Endothelial cell of umbilical vein (primary cell): Measurements from ENCODE around the gene PYCR2. TPM values are rescaled to one million over a fixed set of nuclear protein-coding genes. Genes with fewer than 3 reads are reported as not detected.
A peak's percentile ranks its signal among the peaks of the same experiment; 100 is the strongest.

Experiments used
- BruUV-seq: library from RNA; stranded (reverse); fragments of 400-500 nt; replicated peaks from 2 replicates; lab custom pipeline; 2021; lab: Mats Ljungman, UMichigan
- CTCF ChIA-PET: fragments of 300-600, 350-600 bp; sonication (Branson Sonifier 250); formaldehyde crosslinking; loops from one replicate; lab custom pipeline; 2021; ENCODE audit warnings: antibody characterized with exemption, inconsistent platforms; lab: Charles Lee
- POLR2A ChIA-PET: fragments of 300-600, 350-600 bp; sonication (Branson Sonifier 250); formaldehyde crosslinking; loops from one replicate; lab custom pipeline; 2021; ENCODE audit warnings: antibody characterized with exemption, inconsistent platforms; lab: Charles Lee
- DNase-seq: peaks from one replicate; pipeline ENCODE4 v3.0.0-alpha.2; 2011; ENCODE audit warnings: low read depth, low spot score
- FAIRE-seq: peaks from 2 replicates; lab custom pipeline; 2011; peaks lifted over from hg19 to GRCh38; lab: Jason Lieb, UNC
- H2AFZ ChIP-seq: 2 replicates; pipeline ENCODE4 v1.6.0; 2012; ENCODE audit warnings: low read depth, low read length, control low read depth, inconsistent platforms
- H3K27ac ChIP-seq: 2 replicates; pipeline ENCODE4 v1.5.1; 2011; ENCODE audit warnings: low read depth, mild to moderate bottlenecking, control low read depth, low read length, moderate library complexity; ENCODE audit not compliant: insufficient read depth
- H3K27me3 ChIP-seq, 2 experiments: 2 replicates each; pipeline versions ENCODE4 v1.6.0 to v1.6.1; 2011; ENCODE audit warnings: low read length in 2 of 2, mixed read lengths in 1 of 2; ENCODE audit not compliant: control insufficient read depth in 2 of 2, insufficient read depth in 2 of 2
- H3K36me3 ChIP-seq, 2 experiments: 2 replicates in 1 of 2; 3 replicates in 1 of 2; pipeline ENCODE4 v1.5.1; 2011; ENCODE audit warnings: low read length in 2 of 2, mild to moderate bottlenecking in 1 of 2, moderate library complexity in 1 of 2; ENCODE audit not compliant: control insufficient read depth in 2 of 2, insufficient read depth in 2 of 2; ENCODE audit errors: extremely low read depth in 1 of 2
- H3K4me1 ChIP-seq: 3 replicates; pipeline ENCODE4 v1.5.1; 2011; ENCODE audit warnings: mild to moderate bottlenecking, low read length; ENCODE audit not compliant: control insufficient read depth, insufficient read depth; ENCODE audit errors: extremely low read depth
- H3K4me2 ChIP-seq: 2 replicates; pipeline ENCODE4 v1.6.1; 2011; ENCODE audit warnings: low read length, control low read depth, mixed read lengths; ENCODE audit not compliant: insufficient read depth
- H3K4me3 ChIP-seq, 3 experiments: fragments of 200-600 bp in 1 of 3; sonication (generic), shearing (Covaris generic) in 1 of 3; replicated peaks in 1 of 3; 2 replicates each; pipeline ENCODE4 v1.5.1; 2011 to 2016; ENCODE audit warnings: control low read depth in 3 of 3, low read length in 3 of 3, mild to moderate bottlenecking in 2 of 3, inconsistent platforms in 1 of 3, low read depth in 1 of 3, moderate library complexity in 1 of 3; ENCODE audit not compliant: insufficient read depth in 1 of 3
- H3K79me2 ChIP-seq: 2 replicates; pipeline ENCODE4 v1.6.0; 2012; ENCODE audit warnings: low read length, inconsistent platforms; ENCODE audit not compliant: control insufficient read depth, insufficient read depth
- H3K9ac ChIP-seq: replicated peaks from 2 replicates; pipeline ENCODE3; 2011; ENCODE audit warnings: low read length, control low read depth; ENCODE audit not compliant: insufficient read depth; ENCODE audit errors: extremely low read depth
- H3K9me1 ChIP-seq: replicated peaks from 3 replicates; pipeline ENCODE4 v1.6.0; 2011; ENCODE audit warnings: mild to moderate bottlenecking, low read length; ENCODE audit not compliant: control insufficient read depth, insufficient read depth; ENCODE audit errors: extremely low read depth
- H3K9me3 ChIP-seq: replicated peaks from 2 replicates; pipeline ENCODE4 v1.5.1; 2012; ENCODE audit warnings: low read length, inconsistent platforms; ENCODE audit not compliant: control insufficient read depth, insufficient read depth
- H4K20me1 ChIP-seq: replicated peaks from 2 replicates; pipeline ENCODE3; 2011; ENCODE audit warnings: mild to moderate bottlenecking, low read length; ENCODE audit not compliant: control insufficient read depth, insufficient read depth; ENCODE audit errors: extremely low read depth
- JUN ChIP-seq: IDR thresholded peaks from 2 replicates; pipeline ENCODE4 v1.6.1; 2011; ENCODE audit warnings: borderline replicate concordance, low read depth; ENCODE audit not compliant: insufficient read length, insufficient read depth
- POLR2AphosphoS5 ChIP-seq: IDR thresholded peaks from 2 replicates; pipeline ENCODE4 v1.6.1; 2012; ENCODE audit warnings: low read depth, mild to moderate bottlenecking, control low read depth, low read length, moderate library complexity; ENCODE audit not compliant: insufficient read depth
- dilution Hi-C: fragments of 300-500 bp; cut with MboI; formaldehyde crosslinking; loops from one replicate; pipeline ENCODE4 v1.15.0; 2019; ENCODE audit warnings: low sequenced_read_pairs; ENCODE audit not compliant: extremely low pct_ligation_motif_present
- intact Hi-C: fragments of 100-400 bp; cut with micrococcal nuclease; formaldehyde crosslinking; loops from one replicate; pipeline ENCODE4 v1.10.0; 2022
- polyA plus RNA-seq, 4 experiments: library from polyadenylated mRNA; depleted of rRNA in 3 of 4; stranded (reverse) in 3 of 4; unstranded in 1 of 4; fragments of >200 nt; gene quantifications; 2 replicates each; pipeline versions ENCODE4 v1.2.1 to v1.2.3, GENCODE V29; 2011 to 2012; ENCODE audit warnings: missing spikeins in 1 of 4
- total RNA-seq: library from RNA; stranded (reverse); gene quantifications from 2 replicates; pipeline ENCODE4 v1.2.3, GENCODE V29; 2021
- TF ChIP-seq, protein P1 (sequence below), 2 donors: IDR thresholded peaks; 1 replicate in 1 of 2; 2 replicates in 1 of 2; pipeline ENCODE4 v1.5.1; 2011; ENCODE audit warnings: low read length in 2 of 2, mild to moderate bottlenecking in 2 of 2, moderate library complexity in 2 of 2, control low read depth in 1 of 2, inconsistent platforms in 1 of 2, low read depth in 1 of 2; ENCODE audit not compliant: insufficient read depth in 1 of 2; ENCODE audit errors: extremely low read depth in 1 of 2

PYCR2 gene
- total and polyA plus RNA-seq, 2 donors (not counting 3 experiments of a cell fraction or from before 2014, with no cell fraction given) = 64.6 to 65.1 TPM

DNA sequence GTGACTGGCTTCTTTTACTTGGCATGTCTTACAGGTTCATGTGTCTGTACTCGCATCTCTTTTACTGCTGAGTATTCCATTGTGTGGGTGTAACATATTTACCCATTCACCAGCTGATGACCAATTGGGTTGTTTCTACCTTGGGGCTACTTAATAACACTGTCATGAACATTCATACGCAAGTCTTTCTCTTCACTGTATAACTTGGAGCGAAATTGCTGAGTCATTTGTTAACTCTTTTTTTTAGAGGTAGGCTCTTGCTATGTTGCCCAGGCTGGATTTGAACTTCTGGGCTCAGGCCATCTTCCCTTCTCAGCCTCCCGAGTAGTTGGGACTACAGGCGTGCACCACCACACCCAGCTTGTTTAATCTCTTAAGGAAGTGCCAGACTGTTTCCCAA, 6.5 kb downstream of the PYCR2 start:
- peaks cover 2 to 18% of the 10 kb centered on the region in 2 experiments for H3K36me3 ChIP-seq
- no TSS peak for BruUV-seq
- H3K27me3 ChIP-seq = no peaks in the 10 kb centered on the region
- dilution Hi-C loops = no loop called here
- intact Hi-C loops = no loop called here
- peaks cover 11% of the 10 kb centered on the region for H3K4me1 ChIP-seq
- DNase-seq (no peak), FAIRE-seq (peak; percentile 57)
- ChIA-PET POLR2A (no interaction called here), CTCF (interaction anchor here (1.2 kb wide), 1 partner anchor 35 kb away, joined by 4 read pairs; the partner anchor contains the start of gene TMEM63A)
- no peak overlapping the region for H3K4me2 ChIP-seq
- peaks cover 10% of the 10 kb centered on the region for H3K79me2 ChIP-seq
- H3K9me3 ChIP-seq = no peaks in the 10 kb centered on the region
- TF ChIP-seq, protein P1, sequence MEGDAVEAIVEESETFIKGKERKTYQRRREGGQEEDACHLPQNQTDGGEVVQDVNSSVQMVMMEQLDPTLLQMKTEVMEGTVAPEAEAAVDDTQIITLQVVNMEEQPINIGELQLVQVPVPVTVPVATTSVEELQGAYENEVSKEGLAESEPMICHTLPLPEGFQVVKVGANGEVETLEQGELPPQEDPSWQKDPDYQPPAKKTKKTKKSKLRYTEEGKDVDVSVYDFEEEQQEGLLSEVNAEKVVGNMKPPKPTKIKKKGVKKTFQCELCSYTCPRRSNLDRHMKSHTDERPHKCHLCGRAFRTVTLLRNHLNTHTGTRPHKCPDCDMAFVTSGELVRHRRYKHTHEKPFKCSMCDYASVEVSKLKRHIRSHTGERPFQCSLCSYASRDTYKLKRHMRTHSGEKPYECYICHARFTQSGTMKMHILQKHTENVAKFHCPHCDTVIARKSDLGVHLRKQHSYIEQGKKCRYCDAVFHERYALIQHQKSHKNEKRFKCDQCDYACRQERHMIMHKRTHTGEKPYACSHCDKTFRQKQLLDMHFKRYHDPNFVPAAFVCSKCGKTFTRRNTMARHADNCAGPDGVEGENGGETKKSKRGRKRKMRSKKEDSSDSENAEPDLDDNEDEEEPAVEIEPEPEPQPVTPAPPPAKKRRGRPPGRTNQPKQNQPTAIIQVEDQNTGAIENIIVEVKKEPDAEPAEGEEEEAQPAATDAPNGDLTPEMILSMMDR (IDR thresholded peaks at IDR 0.05; ENCODE audit: extremely low read depth in 1 of 2, insufficient read depth in 1 of 2, low read depth in 1 of 2, low read length in 2 of 2) = no peak
- TF ChIP-seq POLR2AphosphoS5 = no peak
- no peak overlapping the region for H3K27ac ChIP-seq
- H3K9me1 ChIP-seq = no peaks in the 10 kb centered on the region
- H2AFZ ChIP-seq = no peak overlapping the region
- no peak overlapping the region for H3K4me3 ChIP-seq
- H3K9ac ChIP-seq = no peak overlapping the region
- no peaks in the 10 kb centered on the region for H4K20me1 ChIP-seq

DNA sequence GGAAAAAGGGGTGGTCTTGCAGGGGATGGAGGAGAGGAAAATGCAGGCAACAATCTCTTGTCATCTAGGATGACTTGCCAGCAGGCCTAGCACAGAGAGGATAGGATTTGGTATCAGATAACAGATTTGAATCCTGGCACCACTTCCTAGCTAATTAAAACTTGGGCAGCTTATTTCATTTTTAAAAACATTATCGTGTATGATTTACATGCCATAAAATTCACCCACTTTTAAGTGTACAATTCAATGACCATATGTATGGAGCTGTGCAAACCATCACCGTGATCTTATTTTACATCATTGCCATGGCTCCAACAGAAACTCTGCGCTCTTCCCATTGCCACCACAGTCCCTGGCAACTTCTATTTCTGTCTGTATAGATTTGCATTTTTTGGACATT, 6.9 kb downstream of the PYCR2 start:
- no TSS peak for BruUV-seq
- no peak overlapping the region for H2AFZ ChIP-seq
- intact Hi-C loops (no loop called here), dilution Hi-C loops (no loop called here)
- FAIRE-seq (no peak), DNase-seq (no peak)
- no peaks in the 10 kb centered on the region for H4K20me1 ChIP-seq
- H3K9me1 ChIP-seq = no peaks in the 10 kb centered on the region
- no peak overlapping the region for H3K4me2 ChIP-seq
- TF ChIP-seq, protein P1 (IDR thresholded peaks at IDR 0.05; ENCODE audit: extremely low read depth in 1 of 2, insufficient read depth in 1 of 2, low read depth in 1 of 2, low read length in 2 of 2) = no peak
- TF ChIP-seq JUN = no peak
- H3K9me3 ChIP-seq = no peaks in the 10 kb centered on the region
- H3K4me3 ChIP-seq = no peak overlapping the region
- H3K79me2 ChIP-seq = peaks cover 6% of the 10 kb centered on the region
- H3K27ac ChIP-seq = no peak overlapping the region
- POLR2A ChIA-PET = no interaction called here
- peaks cover 2 to 18% of the 10 kb centered on the region in 2 experiments for H3K36me3 ChIP-seq
- no peaks in the 10 kb centered on the region for H3K27me3 ChIP-seq
- peaks cover 11% of the 10 kb centered on the region for H3K4me1 ChIP-seq
- H3K9ac ChIP-seq = no peak overlapping the region
- CTCF ChIA-PET = interaction anchor here (1.1 to 1.2 kb wide), 2 partner anchors 35 to 45 kb away, joined by 3 to 4 read pairs; partner anchors contain the start of gene TMEM63A
